HepG2 (cell line): ENCODE results near the gene ACSM3. TPM values are rescaled to one million over a fixed set of nuclear protein-coding genes. Genes with fewer than 3 reads are reported as not detected.

Source experiments
- HDAC2 ChIP-seq: sonication (generic); formaldehyde crosslinking; IDR thresholded peaks from 2 replicates; pipeline ENCODE4 v1.4.0; 2020; ENCODE audit warnings: missing genetic modification reagents
- MED1 ChIP-seq: sonication (generic); formaldehyde crosslinking; IDR thresholded peaks from 2 replicates; pipeline ENCODE4 v1.4.0; 2020; ENCODE audit warnings: missing genetic modification reagents
- PAX8 ChIP-seq: sonication (generic); formaldehyde crosslinking; IDR thresholded peaks from 2 replicates; pipeline ENCODE4 v1.8.0; 2022; ENCODE audit warnings: mild to moderate bottlenecking, missing genetic modification reagents, borderline replicate concordance
- RARA ChIP-seq: IDR thresholded peaks from 2 replicates; pipeline ENCODE4 v1.6.1; 2016; ENCODE audit warnings: missing genetic modification reagents, missing compliant biosample characterization
- REXO4 ChIP-seq: sonication (generic); formaldehyde crosslinking; IDR thresholded peaks from 2 replicates; pipeline ENCODE4 v1.8.0; 2022; ENCODE audit warnings: missing genetic modification reagents, mild to moderate bottlenecking, borderline replicate concordance
- ZBTB3 ChIP-seq: sonication (generic); formaldehyde crosslinking; IDR thresholded peaks from 2 replicates; pipeline ENCODE4 v1.4.0; 2020; ENCODE audit warnings: low read depth, mild to moderate bottlenecking, moderate library complexity, missing genetic modification reagents, borderline replicate concordance
- ZBTB34 ChIP-seq: sonication (generic); formaldehyde crosslinking; IDR thresholded peaks from 2 replicates; pipeline ENCODE4 v1.8.0; 2022; ENCODE audit warnings: mild to moderate bottlenecking, missing genetic modification reagents
- ZBTB42 ChIP-seq: sonication (generic); formaldehyde crosslinking; IDR thresholded peaks from 2 replicates; pipeline ENCODE4 v1.5.0; 2020; ENCODE audit warnings: mild to moderate bottlenecking, missing genetic modification reagents
- ZMYM3 ChIP-seq: sonication (generic); formaldehyde crosslinking; IDR thresholded peaks from 2 replicates; pipeline ENCODE4 v1.5.1; 2020; ENCODE audit warnings: mild to moderate bottlenecking, missing genetic modification reagents
- ZNF234 ChIP-seq: sonication (generic); formaldehyde crosslinking; conservative IDR thresholded peaks from 2 replicates; pipeline ENCODE4 v1.5.1; 2020; ENCODE audit warnings: mild to moderate bottlenecking, missing genetic modification reagents
- ZNF414 ChIP-seq: sonication (generic); formaldehyde crosslinking; IDR thresholded peaks from 2 replicates; pipeline ENCODE4 v1.5.0; 2020; ENCODE audit warnings: missing genetic modification reagents
- ZNF780A ChIP-seq: sonication (generic); formaldehyde crosslinking; IDR thresholded peaks from 2 replicates; pipeline ENCODE4 v1.8.0; 2022; ENCODE audit warnings: mild to moderate bottlenecking, missing genetic modification reagents, moderate library complexity
- ZNF83 ChIP-seq: sonication (generic); formaldehyde crosslinking; IDR thresholded peaks from 2 replicates; pipeline ENCODE4 v1.4.0; 2020; ENCODE audit warnings: missing genetic modification reagents, mild to moderate bottlenecking, borderline replicate concordance
- polyA plus RNA-seq, 8 experiments: library from polyadenylated mRNA; depleted of rRNA in 3 of 8; stranded (reverse) in 7 of 8; unstranded in 1 of 8; fragments of >200 nt; fragmentation: Illumina TruSeq in 4 of 8; extraction: Trizol in 4 of 8; gene quantifications; 2 replicates each; pipeline versions ENCODE4 v1.2.1 to v1.2.3, GENCODE V29; 2011 to 2016; ENCODE audit warnings: low read depth in 4 of 8, missing spikeins in 1 of 8, mixed read lengths in 1 of 8; ENCODE audit not compliant: insufficient read depth in 1 of 8
- total RNA-seq, 5 experiments: library from RNA; depleted of rRNA; stranded (reverse); fragments of >200 nt; fragmentation: Illumina TruSeq; extraction: Trizol; gene quantifications; 2 replicates each; pipeline ENCODE4 v1.2.3, GENCODE V29; 2016; ENCODE audit warnings: low read depth in 1 of 5
- TF ChIP-seq, protein P1 (sequence below): IDR thresholded peaks from 2 replicates; pipeline ENCODE4 v1.4.0; 2020; ENCODE audit warnings: mild to moderate bottlenecking, missing genetic modification reagents
- TF ChIP-seq, protein P2 (sequence below): IDR thresholded peaks from 2 replicates; pipeline ENCODE4 v1.6.1; 2016; ENCODE audit warnings: missing compliant biosample characterization, missing genetic modification reagents, borderline replicate concordance
- TF ChIP-seq, protein P3 (sequence below), 2 experiments: sonication (generic) in 1 of 2; formaldehyde crosslinking in 1 of 2; IDR thresholded peaks; 2 replicates each; pipeline versions ENCODE4 v1.4.0 to v1.6.1; 2018 to 2020; ENCODE audit warnings: missing genetic modification reagents in 2 of 2, borderline replicate concordance in 1 of 2, low read depth in 1 of 2, mild to moderate bottlenecking in 1 of 2, missing biosample characterization in 1 of 2

Gene ACSM3
- total and polyA plus RNA-seq, 2 of the 13 experiments (the other 11 are each of a cell fraction or from before 2014, with no cell fraction given), result 74.0 to 108 TPM

GRCh38 chr16:20803561-20804214, 39.9 kb downstream of the ACSM3 start (continued):
- peak; percentile 79 for TF ChIP-seq ZBTB42
- TF ChIP-seq ZNF83, result no peak
- TF ChIP-seq, protein P1, sequence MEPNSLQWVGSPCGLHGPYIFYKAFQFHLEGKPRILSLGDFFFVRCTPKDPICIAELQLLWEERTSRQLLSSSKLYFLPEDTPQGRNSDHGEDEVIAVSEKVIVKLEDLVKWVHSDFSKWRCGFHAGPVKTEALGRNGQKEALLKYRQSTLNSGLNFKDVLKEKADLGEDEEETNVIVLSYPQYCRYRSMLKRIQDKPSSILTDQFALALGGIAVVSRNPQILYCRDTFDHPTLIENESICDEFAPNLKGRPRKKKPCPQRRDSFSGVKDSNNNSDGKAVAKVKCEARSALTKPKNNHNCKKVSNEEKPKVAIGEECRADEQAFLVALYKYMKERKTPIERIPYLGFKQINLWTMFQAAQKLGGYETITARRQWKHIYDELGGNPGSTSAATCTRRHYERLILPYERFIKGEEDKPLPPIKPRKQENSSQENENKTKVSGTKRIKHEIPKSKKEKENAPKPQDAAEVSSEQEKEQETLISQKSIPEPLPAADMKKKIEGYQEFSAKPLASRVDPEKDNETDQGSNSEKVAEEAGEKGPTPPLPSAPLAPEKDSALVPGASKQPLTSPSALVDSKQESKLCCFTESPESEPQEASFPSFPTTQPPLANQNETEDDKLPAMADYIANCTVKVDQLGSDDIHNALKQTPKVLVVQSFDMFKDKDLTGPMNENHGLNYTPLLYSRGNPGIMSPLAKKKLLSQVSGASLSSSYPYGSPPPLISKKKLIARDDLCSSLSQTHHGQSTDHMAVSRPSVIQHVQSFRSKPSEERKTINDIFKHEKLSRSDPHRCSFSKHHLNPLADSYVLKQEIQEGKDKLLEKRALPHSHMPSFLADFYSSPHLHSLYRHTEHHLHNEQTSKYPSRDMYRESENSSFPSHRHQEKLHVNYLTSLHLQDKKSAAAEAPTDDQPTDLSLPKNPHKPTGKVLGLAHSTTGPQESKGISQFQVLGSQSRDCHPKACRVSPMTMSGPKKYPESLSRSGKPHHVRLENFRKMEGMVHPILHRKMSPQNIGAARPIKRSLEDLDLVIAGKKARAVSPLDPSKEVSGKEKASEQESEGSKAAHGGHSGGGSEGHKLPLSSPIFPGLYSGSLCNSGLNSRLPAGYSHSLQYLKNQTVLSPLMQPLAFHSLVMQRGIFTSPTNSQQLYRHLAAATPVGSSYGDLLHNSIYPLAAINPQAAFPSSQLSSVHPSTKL (CRISPR knock-in tag), result peak; percentile 71
- TF ChIP-seq ZBTB34 (CRISPR knock-in tag), result peak; percentile 92; the same call in 1 of the 2 replicates
- no peak for TF ChIP-seq REXO4 (CRISPR knock-in tag)
- TF ChIP-seq, protein P2, sequence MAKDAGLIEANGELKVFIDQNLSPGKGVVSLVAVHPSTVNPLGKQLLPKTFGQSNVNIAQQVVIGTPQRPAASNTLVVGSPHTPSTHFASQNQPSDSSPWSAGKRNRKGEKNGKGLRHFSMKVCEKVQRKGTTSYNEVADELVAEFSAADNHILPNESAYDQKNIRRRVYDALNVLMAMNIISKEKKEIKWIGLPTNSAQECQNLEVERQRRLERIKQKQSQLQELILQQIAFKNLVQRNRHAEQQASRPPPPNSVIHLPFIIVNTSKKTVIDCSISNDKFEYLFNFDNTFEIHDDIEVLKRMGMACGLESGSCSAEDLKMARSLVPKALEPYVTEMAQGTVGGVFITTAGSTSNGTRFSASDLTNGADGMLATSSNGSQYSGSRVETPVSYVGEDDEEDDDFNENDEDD (CRISPR knock-in tag), result peak; percentile 23; the same call in 1 of the 2 replicates
- peak; percentile 81; the same call in 1 of the 2 replicates for TF ChIP-seq ZNF414 (CRISPR knock-in tag)
- TF ChIP-seq ZBTB3 (CRISPR knock-in tag), result no peak
- peak; percentile 62 for TF ChIP-seq HDAC2 (CRISPR knock-in tag)
- TF ChIP-seq, protein P3, sequence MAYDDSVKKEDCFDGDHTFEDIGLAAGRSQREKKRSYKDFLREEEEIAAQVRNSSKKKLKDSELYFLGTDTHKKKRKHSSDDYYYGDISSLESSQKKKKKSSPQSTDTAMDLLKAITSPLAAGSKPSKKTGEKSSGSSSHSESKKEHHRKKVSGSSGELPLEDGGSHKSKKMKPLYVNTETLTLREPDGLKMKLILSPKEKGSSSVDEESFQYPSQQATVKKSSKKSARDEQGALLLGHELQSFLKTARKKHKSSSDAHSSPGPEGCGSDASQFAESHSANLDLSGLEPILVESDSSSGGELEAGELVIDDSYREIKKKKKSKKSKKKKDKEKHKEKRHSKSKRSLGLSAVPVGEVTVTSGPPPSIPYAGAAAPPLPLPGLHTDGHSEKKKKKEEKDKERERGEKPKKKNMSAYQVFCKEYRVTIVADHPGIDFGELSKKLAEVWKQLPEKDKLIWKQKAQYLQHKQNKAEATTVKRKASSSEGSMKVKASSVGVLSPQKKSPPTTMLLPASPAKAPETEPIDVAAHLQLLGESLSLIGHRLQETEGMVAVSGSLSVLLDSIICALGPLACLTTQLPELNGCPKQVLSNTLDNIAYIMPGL (CRISPR knock-in tag; IDR thresholded peaks at IDR 0.05; ENCODE audit: borderline replicate concordance in 1 of 2, low read depth in 1 of 2), result peak; percentile 27 to 47; a peak in 1 of 4 replicates
- TF ChIP-seq ZMYM3, result peak; percentile 60; the same call in 1 of the 2 replicates
- TF ChIP-seq ZNF780A (CRISPR knock-in tag), result no peak
- TF ChIP-seq RARA, result no peak
- peak; percentile 6; the same call in 1 of the 2 replicates for TF ChIP-seq ZNF234 (CRISPR knock-in tag)
- no peak for TF ChIP-seq PAX8 (CRISPR knock-in tag)
- peak; percentile 85 for TF ChIP-seq MED1 (CRISPR knock-in tag)
